ENCODE results near the gene MAN1C1. TPM values are rescaled to one million over a fixed set of nuclear protein-coding genes. Genes with fewer than 3 reads are reported as not detected.

Gene MAN1C1
- total RNA-seq, 1 donor from 2014 or later = 64.7 TPM

DNA sequence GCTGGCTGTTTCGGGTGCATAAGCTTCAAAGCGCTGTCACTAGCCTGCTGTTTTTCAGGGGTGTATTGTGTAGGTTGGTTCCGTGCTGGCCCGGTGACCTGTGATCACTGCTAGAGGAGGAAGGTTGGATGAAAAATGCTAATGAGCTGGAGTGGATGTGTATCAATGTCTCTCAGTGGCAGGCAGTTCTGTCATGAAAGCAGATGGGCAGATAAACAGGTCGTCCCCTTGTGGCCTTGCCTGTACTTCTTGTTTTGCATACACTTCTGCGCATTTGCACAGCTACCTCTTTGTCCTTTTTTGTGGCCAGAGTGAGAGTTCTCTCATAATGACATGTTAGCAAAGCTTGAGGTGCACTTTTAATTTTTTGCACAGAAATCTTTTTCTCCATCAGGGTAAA lies 186.3 kb downstream of the MAN1C1 start:
- H3K36me3 Mint-ChIP-seq (ENCODE audit: unreplicated experiment) = peaks cover 7% of the 10 kb centered on the region
- TF ChIP-seq, protein P1, sequence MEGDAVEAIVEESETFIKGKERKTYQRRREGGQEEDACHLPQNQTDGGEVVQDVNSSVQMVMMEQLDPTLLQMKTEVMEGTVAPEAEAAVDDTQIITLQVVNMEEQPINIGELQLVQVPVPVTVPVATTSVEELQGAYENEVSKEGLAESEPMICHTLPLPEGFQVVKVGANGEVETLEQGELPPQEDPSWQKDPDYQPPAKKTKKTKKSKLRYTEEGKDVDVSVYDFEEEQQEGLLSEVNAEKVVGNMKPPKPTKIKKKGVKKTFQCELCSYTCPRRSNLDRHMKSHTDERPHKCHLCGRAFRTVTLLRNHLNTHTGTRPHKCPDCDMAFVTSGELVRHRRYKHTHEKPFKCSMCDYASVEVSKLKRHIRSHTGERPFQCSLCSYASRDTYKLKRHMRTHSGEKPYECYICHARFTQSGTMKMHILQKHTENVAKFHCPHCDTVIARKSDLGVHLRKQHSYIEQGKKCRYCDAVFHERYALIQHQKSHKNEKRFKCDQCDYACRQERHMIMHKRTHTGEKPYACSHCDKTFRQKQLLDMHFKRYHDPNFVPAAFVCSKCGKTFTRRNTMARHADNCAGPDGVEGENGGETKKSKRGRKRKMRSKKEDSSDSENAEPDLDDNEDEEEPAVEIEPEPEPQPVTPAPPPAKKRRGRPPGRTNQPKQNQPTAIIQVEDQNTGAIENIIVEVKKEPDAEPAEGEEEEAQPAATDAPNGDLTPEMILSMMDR (IDR thresholded peaks at IDR 0.05) = no peak
- no peaks in the 10 kb centered on the region for H3K27me3 Mint-ChIP-seq (ENCODE audit: unreplicated experiment)
- peak overlapping the region; percentile 0 for H3K4me3 Mint-ChIP-seq (ENCODE audit: unreplicated experiment)
- H3K27ac Mint-ChIP-seq (ENCODE audit: unreplicated experiment) = no peak overlapping the region
- no peaks in the 10 kb centered on the region for H3K9me3 Mint-ChIP-seq (ENCODE audit: unreplicated experiment)
- no peak for DNase-seq (ENCODE audit: extremely low spot score, unreplicated experiment)
- H3K4me1 Mint-ChIP-seq (ENCODE audit: unreplicated experiment) = peaks cover 62% of the 10 kb centered on the region

DNA sequence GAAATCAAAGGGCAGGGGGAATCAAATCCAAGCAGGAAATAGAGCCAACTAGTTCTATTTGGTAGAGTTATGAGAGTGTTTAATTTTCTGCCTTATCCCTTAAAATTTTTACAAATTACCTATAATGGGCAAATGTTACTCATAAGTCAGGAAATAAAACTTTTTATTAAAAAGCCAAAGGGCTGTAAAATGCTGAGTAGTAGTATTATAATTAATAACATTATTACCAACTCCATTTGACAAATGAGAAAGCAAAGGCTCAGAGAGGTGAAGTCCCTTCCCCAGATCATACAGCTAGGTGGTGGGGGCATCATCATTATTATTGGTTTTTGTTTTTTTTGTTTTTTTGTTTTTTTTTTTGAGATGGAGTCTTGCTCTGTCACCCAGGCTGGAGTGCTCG lies 186.8 kb downstream of the MAN1C1 start:
- H3K36me3 Mint-ChIP-seq (ENCODE audit: unreplicated experiment) = peaks cover 7% of the 10 kb centered on the region
- H3K4me1 Mint-ChIP-seq (ENCODE audit: unreplicated experiment) = peaks cover 59% of the 10 kb centered on the region
- H3K27ac Mint-ChIP-seq (ENCODE audit: unreplicated experiment) = no peak overlapping the region
- no peaks in the 10 kb centered on the region for H3K9me3 Mint-ChIP-seq (ENCODE audit: unreplicated experiment)
- no peak for DNase-seq (ENCODE audit: extremely low spot score, unreplicated experiment)
- TF ChIP-seq, protein P1 (IDR thresholded peaks at IDR 0.05) = no peak
- H3K27me3 Mint-ChIP-seq (ENCODE audit: unreplicated experiment) = no peaks in the 10 kb centered on the region
- H3K4me3 Mint-ChIP-seq (ENCODE audit: unreplicated experiment) = no peak overlapping the region

DNA sequence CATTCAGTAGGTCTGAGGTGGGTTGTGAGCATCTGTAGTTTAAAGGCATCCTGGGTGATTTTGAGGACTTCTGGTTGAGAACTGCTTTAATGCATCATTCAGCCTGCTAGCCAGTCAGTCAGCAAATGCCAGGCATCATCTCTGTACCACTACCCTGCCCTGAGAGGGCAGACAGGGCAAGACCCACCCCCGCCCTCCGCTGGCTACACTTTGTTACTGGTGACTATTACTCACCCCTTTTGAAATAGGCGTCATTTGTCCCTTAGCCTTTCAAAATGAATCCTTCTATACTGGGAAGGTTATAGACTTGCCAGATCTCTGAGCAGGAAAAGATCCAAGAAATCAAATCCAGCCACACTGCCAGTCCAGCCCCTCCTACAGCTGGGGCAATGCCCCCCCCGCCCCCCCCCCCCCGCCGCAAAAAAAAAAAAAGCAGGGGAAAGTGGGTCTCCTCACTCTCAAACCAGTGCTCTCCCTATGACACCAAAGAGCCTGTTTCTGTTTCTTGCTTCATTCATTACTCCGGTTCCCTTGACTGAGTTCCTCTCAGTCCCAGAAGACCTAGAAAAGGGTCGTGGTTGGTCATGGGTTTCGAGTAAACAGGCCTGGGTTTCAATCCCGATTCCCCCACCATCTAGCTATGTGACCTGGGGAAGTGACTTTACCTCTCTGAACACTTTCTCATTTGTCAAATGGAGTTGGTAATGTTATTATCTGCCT lies 187.8 kb downstream of the MAN1C1 start:
- TF ChIP-seq, protein P1 (IDR thresholded peaks at IDR 0.05) = no peak
- Mint-ChIP-seq H3K27ac (ENCODE audit: unreplicated experiment) (no peak overlapping the region), H3K36me3 (ENCODE audit: unreplicated experiment) (peaks cover 11% of the 10 kb centered on the region), H3K4me3 (ENCODE audit: unreplicated experiment) (no peak overlapping the region), H3K9me3 (ENCODE audit: unreplicated experiment) (no peaks in the 10 kb centered on the region), H3K4me1 (ENCODE audit: unreplicated experiment) (peaks cover 56% of the 10 kb centered on the region), H3K27me3 (ENCODE audit: unreplicated experiment) (no peaks in the 10 kb centered on the region)
- DNase-seq (ENCODE audit: extremely low spot score, unreplicated experiment) = no peak

DNA sequence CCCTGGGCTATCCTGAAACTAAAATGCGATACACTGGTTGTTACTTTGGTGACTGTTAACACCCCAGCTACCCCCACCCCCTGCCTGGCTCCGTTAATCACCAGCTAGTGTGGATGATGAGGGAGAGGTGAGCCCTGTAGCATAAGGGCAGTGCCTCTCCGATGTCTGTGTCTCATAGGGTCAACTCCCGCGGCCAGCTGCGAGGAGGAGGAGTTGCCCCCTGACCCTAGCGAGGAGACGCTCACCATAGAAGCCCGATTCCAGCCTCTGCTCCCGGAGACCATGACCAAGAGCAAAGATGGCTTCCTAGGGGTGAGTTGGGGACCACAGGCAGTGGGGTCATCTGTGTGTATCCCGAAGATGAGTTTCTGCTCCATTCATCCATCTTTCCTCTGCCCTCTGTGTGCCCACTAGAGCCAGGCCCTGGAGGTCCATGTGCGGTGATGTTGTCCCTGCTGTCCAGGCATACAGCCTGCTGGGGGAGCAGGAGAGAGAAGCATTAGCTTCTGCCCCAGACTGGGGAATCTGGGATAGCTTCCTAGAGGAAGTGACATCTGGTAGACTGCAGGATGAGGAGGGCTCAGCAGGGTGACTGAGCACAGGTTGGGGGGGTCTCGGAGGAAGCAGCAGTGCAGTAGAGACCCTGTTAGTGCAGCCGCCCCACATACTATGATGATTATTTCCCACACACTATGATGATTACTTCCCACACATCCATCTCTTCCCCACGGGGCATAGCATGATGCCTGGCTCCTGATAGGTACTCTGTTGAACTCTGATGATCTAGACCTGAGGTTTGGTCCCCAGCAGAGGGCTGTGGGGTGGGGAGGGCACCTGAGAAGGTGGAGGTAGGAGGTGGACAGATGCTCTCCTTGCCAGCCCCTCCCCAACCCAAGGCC lies 188.6 kb downstream of the MAN1C1 start:
- TF ChIP-seq, protein P1 (IDR thresholded peaks at IDR 0.05) = no peak
- Mint-ChIP-seq H3K9me3 (ENCODE audit: unreplicated experiment) (no peaks in the 10 kb centered on the region), H3K4me1 (ENCODE audit: unreplicated experiment) (peaks cover 52% of the 10 kb centered on the region), H3K4me3 (ENCODE audit: unreplicated experiment) (no peak overlapping the region), H3K27ac (ENCODE audit: unreplicated experiment) (peak overlapping the region; percentile 32), H3K27me3 (ENCODE audit: unreplicated experiment) (no peaks in the 10 kb centered on the region), H3K36me3 (ENCODE audit: unreplicated experiment) (peaks cover 15% of the 10 kb centered on the region)
- DNase-seq (ENCODE audit: extremely low spot score, unreplicated experiment) = no peak

DNA sequence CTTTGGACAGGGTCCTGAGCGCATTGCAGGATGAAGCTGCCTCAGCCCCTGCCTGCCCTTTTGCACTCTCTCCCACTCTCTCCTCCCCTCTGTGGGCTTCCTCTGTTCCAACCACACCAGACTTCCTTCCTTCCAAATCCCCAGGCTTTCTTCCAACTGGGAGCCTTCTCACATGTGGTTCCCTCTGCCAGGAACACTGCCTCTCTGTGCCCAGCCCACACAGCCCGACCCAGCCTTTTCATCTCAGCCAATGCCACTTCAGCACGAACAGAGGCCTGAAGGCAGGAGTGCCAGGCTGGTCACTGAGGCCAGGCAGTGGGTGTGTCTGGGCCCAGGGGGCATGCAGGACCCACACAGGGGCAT lies 189.3 kb downstream of the MAN1C1 start:
- no peak for DNase-seq (ENCODE audit: extremely low spot score, unreplicated experiment)
- H3K4me3 Mint-ChIP-seq (ENCODE audit: unreplicated experiment) = no peak overlapping the region

More for the DNA sequence above, 189.3 kb downstream of the MAN1C1 start:
- Mint-ChIP-seq H3K27ac (ENCODE audit: unreplicated experiment) (peak overlapping the region; percentile 32), H3K27me3 (ENCODE audit: unreplicated experiment) (no peaks in the 10 kb centered on the region), H3K36me3 (ENCODE audit: unreplicated experiment) (peaks cover 15% of the 10 kb centered on the region), H3K9me3 (ENCODE audit: unreplicated experiment) (no peaks in the 10 kb centered on the region), H3K4me1 (ENCODE audit: unreplicated experiment) (peaks cover 51% of the 10 kb centered on the region)
- TF ChIP-seq, protein P1 (IDR thresholded peaks at IDR 0.05) = no peak

Measured in osteocyte (in vitro differentiated cells).